Calu3 (cell line): Measurements from ENCODE around the gene F7. TPM values are rescaled to one million over a fixed set of nuclear protein-coding genes. Genes with fewer than 3 reads are reported as not detected.
"Not testable (repeated sequence)": the region's sequence is repeated elsewhere in the genome, so short reads cannot be mapped to it uniquely, and the experiment has no call there.

Experiments used
- BruUV-seq: library from RNA; stranded (reverse); fragments of 400-500 nt; replicated peaks from 2 replicates; lab custom pipeline; 2021; lab: Mats Ljungman, UMichigan
- CTCF ChIA-PET: fragments of 300-600 bp; sonication (Branson Sonifier 250); formaldehyde crosslinking; loops from one replicate; lab custom pipeline; 2022; ENCODE audit warnings: antibody characterized with exemption; lab: Charles Lee
- DNase-seq: peaks from one replicate; pipeline ENCODE4 v3.0.0; 2022
- H3K27ac Mint-ChIP-seq: one replicate; pipeline ENCODE4 v1.8.0; 2022; ENCODE audit warnings: mixed read lengths; ENCODE audit not compliant: unreplicated experiment
- H3K27me3 Mint-ChIP-seq: one replicate; pipeline ENCODE4 v1.8.0; 2022; ENCODE audit warnings: mixed read lengths; ENCODE audit not compliant: unreplicated experiment
- H3K36me3 Mint-ChIP-seq: one replicate; pipeline ENCODE4 v1.8.0; 2022; ENCODE audit warnings: mild to moderate bottlenecking, moderate library complexity, mixed read lengths; ENCODE audit not compliant: insufficient read depth, unreplicated experiment
- H3K4me1 Mint-ChIP-seq: one replicate; pipeline ENCODE4 v1.8.0; 2022; ENCODE audit warnings: mild to moderate bottlenecking, low read depth, mixed read lengths; ENCODE audit not compliant: unreplicated experiment
- H3K4me3 Mint-ChIP-seq: one replicate; pipeline ENCODE4 v1.8.0; 2022; ENCODE audit warnings: mild to moderate bottlenecking, low read depth, moderate library complexity, mixed read lengths; ENCODE audit not compliant: unreplicated experiment
- H3K9me3 Mint-ChIP-seq: one replicate; pipeline ENCODE4 v1.8.0; 2022; ENCODE audit warnings: low read depth, mixed read lengths; ENCODE audit not compliant: unreplicated experiment
- CTCF ChIP-seq: fragments of 200-600 bp; IDR thresholded peaks from one replicate; pipeline ENCODE4 v1.8.0; 2022; ENCODE audit warnings: antibody characterized with exemption; ENCODE audit not compliant: unreplicated experiment
- intact Hi-C: fragments of 100-400 bp; cut with micrococcal nuclease; formaldehyde crosslinking; loops from one replicate; pipeline ENCODE4 v1.10.0; 2022; ENCODE audit not compliant: unreplicated experiment
- total RNA-seq: library from RNA; stranded (reverse); gene quantifications from 2 replicates; pipeline ENCODE4 v1.2.3, GENCODE V29; 2022

F7 gene
- total RNA-seq, 1 experiment from 2014 or later: not detected

- no peak for TF ChIP-seq CTCF
- CTCF ChIA-PET: no interaction called here
- Mint-ChIP-seq H3K27me3 (no peaks in the 10 kb centered on the region), H3K27ac (no peak overlapping the region), H3K9me3 (no peaks in the 10 kb centered on the region), H3K4me1 (no peaks in the 10 kb centered on the region), H3K4me3 (no peak overlapping the region), H3K36me3 (no peaks in the 10 kb centered on the region)
- DNase-seq: no peak
- intact Hi-C loops: no loop called here
- no TSS peak for BruUV-seq
These were observed 5.3 kb downstream of the F7 start for GRCh38 chr13:113110852-113111315.

- H3K36me3 Mint-ChIP-seq, DNase-seq, intact Hi-C loops, H3K27ac Mint-ChIP-seq, CTCF ChIA-PET, H3K9me3 Mint-ChIP-seq, BruUV-seq, H3K4me1 Mint-ChIP-seq, H3K4me3 Mint-ChIP-seq, H3K27me3 Mint-ChIP-seq: not testable (repeated sequence)
These were observed 6.2 kb downstream of the F7 start for GRCh38 chr13:113111821-113112220.

GRCh38 chr13:113112475-113112874 lies 6.9 kb downstream of the F7 start:
- BruUV-seq, H3K4me1 Mint-ChIP-seq, H3K27me3 Mint-ChIP-seq, H3K27ac Mint-ChIP-seq, CTCF ChIA-PET, intact Hi-C loops, H3K4me3 Mint-ChIP-seq, DNase-seq, H3K36me3 Mint-ChIP-seq, H3K9me3 Mint-ChIP-seq: not testable (repeated sequence)

GRCh38 chr13:113112893-113113845 lies 7.6 kb downstream of the F7 start:
- Mint-ChIP-seq H3K27me3 (no peaks in the 10 kb centered on the region), H3K9me3 (no peaks in the 10 kb centered on the region), H3K4me1 (no peaks in the 10 kb centered on the region), H3K4me3 (no peak overlapping the region), H3K27ac (no peak overlapping the region), H3K36me3 (no peaks in the 10 kb centered on the region)
- BruUV-seq: no TSS peak
- intact Hi-C loops: no loop called here
- CTCF ChIA-PET: no interaction called here
- no peak for DNase-seq
- TF ChIP-seq CTCF: no peak

GRCh38 chr13:113113846-113114271 lies 8.3 kb downstream of the F7 start:
- no peak overlapping the region for H3K4me3 Mint-ChIP-seq
- H3K27me3 Mint-ChIP-seq: peaks cover 2% of the 10 kb centered on the region
- H3K4me1 Mint-ChIP-seq: no peaks in the 10 kb centered on the region
- H3K9me3 Mint-ChIP-seq: no peaks in the 10 kb centered on the region
- no peak overlapping the region for H3K27ac Mint-ChIP-seq
- no peak for DNase-seq
- intact Hi-C loops: no loop called here
- CTCF ChIA-PET: no interaction called here
- BruUV-seq: no TSS peak
- TF ChIP-seq CTCF: no peak
- H3K36me3 Mint-ChIP-seq: no peaks in the 10 kb centered on the region
